ENCODE results near the gene ASCC3. TPM values are rescaled to one million over a fixed set of nuclear protein-coding genes. Genes with fewer than 3 reads are reported as not detected.

The ASCC3 gene
- total and polyA plus RNA-seq, 12 donors: 3.9 to 22.9 (median 16.1) TPM

- TF ChIP-seq CTCF (IDR thresholded peaks at IDR 0.05): no peak
- no peak for DNase-seq
- H3K36me3 ChIP-seq: no peaks in the 10 kb centered on the region
- H3K27me3 ChIP-seq: peaks cover 0 to 60% (median 19%) of the 10 kb centered on the region in 7 donors
- no peak overlapping the region for H3K4me3 ChIP-seq
- H3K9me3 ChIP-seq: no peaks in the 10 kb centered on the region
- intact Hi-C loops (cut with DNase I): loop anchor here in 1 of 10 donors (10.0 kb wide), 1 partner anchor 370 kb away; no protein-coding TSS in a partner anchor
- no peaks in the 10 kb centered on the region for H3K4me1 ChIP-seq
- no peak overlapping the region for H3K27ac ChIP-seq
- ATAC-seq: no peak
Measured at GRCh38 chr6:100485268-100485667, 395.9 kb downstream of the ASCC3 start.

GRCh38 chr6:100484474-100484873 lies 396.7 kb downstream of the ASCC3 start:
- 80 to 87% methylated on average over 5 of the region's 5 CpGs for WGBS, 2 donors
- Histone ChIP-seq H3K36me3 (no peaks in the 10 kb centered on the region), H3K4me3 (no peak overlapping the region), H3K9me3 (no peaks in the 10 kb centered on the region), H3K27ac (no peak overlapping the region), H3K27me3 (peaks cover 0 to 54% (median 19%) of the 10 kb centered on the region in 7 donors), H3K4me1 (no peaks in the 10 kb centered on the region)
- DNase-seq (no peak), ATAC-seq (no peak)
- TF ChIP-seq CTCF (IDR thresholded peaks at IDR 0.05): no peak
- intact Hi-C loops (cut with DNase I): loop anchor here in 3 of 10 donors (5.0 to 10.0 kb wide), 2 partner anchors 367 to 370 kb away; no protein-coding TSS in a partner anchor

GRCh38 chr6:100482698-100483097 lies 398.4 kb downstream of the ASCC3 start:
- no peak for TF ChIP-seq CTCF (IDR thresholded peaks at IDR 0.05)
- 53 to 62% methylated on average over 2 of the region's 2 CpGs for WGBS, 2 donors
- Histone ChIP-seq H3K4me1 (no peaks in the 10 kb centered on the region), H3K27ac (no peak overlapping the region), H3K4me3 (no peak overlapping the region), H3K9me3 (no peaks in the 10 kb centered on the region), H3K27me3 (peaks cover 0 to 46% (median 18%) of the 10 kb centered on the region in 7 donors), H3K36me3 (no peaks in the 10 kb centered on the region)
- intact Hi-C loops (cut with DNase I): loop anchor here in 3 of 10 donors (5.0 to 10.0 kb wide), 2 partner anchors 365 to 368 kb away; no protein-coding TSS in a partner anchor
- no peak for DNase-seq
- no peak for ATAC-seq

- WGBS, 2 donors: 58 to 63% methylated on average over 3 of the region's 3 CpGs
- Histone ChIP-seq H3K36me3 (no peaks in the 10 kb centered on the region), H3K4me3 (no peak overlapping the region), H3K9me3 (no peaks in the 10 kb centered on the region), H3K27ac (no peak overlapping the region), H3K4me1 (no peaks in the 10 kb centered on the region), H3K27me3 (peaks cover 0 to 55% (median 23%) of the 10 kb centered on the region in 7 donors)
- no peak for DNase-seq
- intact Hi-C loops (cut with DNase I): loop anchor here (1.0 to 10.0 kb wide), 9 partner anchors 362 to 477 kb away; no protein-coding TSS in a partner anchor
- TF ChIP-seq CTCF (IDR thresholded peaks at IDR 0.05): peak; percentile 30 to 78 (median 68)
- peak in 2 of 8 donors; percentile 44 to 49 for ATAC-seq
Measured at GRCh38 chr6:100479179-100480035, 401.7 kb downstream of the ASCC3 start.
